GM13976 (cell line): ENCODE measurements around the gene KLHL26.
A peak's percentile ranks its signal among the peaks of the same experiment; 100 is the strongest.
"Not testable (repeated sequence)": the region's sequence is repeated elsewhere in the genome, so short reads cannot be mapped to it uniquely, and the experiment has no call there.

Experiments used
- DNase-seq: peaks from one replicate; pipeline ENCODE4 v3.0.0; 2012; ENCODE audit warnings: low spot score
- in situ Hi-C: fragments of 300-500 bp; cut with MboI; formaldehyde crosslinking; loops from one replicate; pipeline ENCODE4 v1.12.0; 2022; ENCODE audit warnings: low sequenced_read_pairs, mixed read lengths, inconsistent platforms; ENCODE audit not compliant: unreplicated experiment
- TF ChIP-seq, protein P1 (sequence below): IDR thresholded peaks from 2 replicates; pipeline ENCODE4 v1.5.1; 2012; ENCODE audit warnings: borderline replicate concordance, mild to moderate bottlenecking; ENCODE audit not compliant: insufficient read depth; ENCODE audit errors: extremely low read depth, missing control alignments, control extremely low read depth

KLHL26 gene

DNA sequence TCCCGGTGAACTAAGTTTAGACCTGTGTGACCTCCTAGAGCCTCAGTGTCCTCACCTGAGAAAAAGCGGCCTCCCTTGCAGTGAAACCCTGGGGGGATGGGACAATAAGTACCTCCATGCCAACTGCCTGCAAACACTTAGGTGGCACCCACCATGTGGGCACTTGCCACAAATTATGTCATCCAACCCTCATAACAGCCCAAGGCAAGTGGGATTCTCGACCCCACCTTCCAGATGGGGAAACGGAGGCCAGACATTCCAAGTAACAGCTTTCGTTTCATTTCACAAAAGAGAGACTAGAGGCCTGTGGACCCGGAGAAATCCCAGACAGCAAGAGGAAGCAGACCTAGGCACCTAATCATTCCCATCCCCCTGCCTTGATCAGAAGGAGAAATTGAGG lies 41.4 kb upstream of the KLHL26 start:
- no peak for DNase-seq
- in situ Hi-C loops: no loop called here
- TF ChIP-seq, protein P1, sequence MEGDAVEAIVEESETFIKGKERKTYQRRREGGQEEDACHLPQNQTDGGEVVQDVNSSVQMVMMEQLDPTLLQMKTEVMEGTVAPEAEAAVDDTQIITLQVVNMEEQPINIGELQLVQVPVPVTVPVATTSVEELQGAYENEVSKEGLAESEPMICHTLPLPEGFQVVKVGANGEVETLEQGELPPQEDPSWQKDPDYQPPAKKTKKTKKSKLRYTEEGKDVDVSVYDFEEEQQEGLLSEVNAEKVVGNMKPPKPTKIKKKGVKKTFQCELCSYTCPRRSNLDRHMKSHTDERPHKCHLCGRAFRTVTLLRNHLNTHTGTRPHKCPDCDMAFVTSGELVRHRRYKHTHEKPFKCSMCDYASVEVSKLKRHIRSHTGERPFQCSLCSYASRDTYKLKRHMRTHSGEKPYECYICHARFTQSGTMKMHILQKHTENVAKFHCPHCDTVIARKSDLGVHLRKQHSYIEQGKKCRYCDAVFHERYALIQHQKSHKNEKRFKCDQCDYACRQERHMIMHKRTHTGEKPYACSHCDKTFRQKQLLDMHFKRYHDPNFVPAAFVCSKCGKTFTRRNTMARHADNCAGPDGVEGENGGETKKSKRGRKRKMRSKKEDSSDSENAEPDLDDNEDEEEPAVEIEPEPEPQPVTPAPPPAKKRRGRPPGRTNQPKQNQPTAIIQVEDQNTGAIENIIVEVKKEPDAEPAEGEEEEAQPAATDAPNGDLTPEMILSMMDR: no peak

DNA sequence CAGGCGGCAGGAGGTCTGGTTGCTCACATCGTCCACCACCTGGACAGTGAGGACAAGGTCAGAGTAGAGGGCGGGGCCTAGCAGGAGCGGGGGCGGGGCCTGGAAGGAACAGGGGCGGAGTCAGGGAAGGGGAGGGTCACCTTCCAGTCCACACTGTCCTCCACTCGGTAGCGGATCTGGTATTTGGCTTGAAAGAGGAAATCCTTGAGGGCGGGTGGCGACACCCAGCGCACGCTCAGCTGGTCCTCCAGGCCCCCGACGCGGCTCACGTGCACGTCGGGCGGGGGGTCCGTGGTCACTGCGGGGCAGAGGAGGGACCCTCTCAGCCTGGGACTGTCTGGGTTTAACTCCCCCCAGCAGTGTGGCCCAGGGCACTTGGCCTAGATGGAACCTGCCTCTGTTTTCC lies 40.1 kb upstream of the KLHL26 start:
- in situ Hi-C loops: no loop called here
- DNase-seq: peak; percentile 67
- TF ChIP-seq, protein P1: no peak

DNA sequence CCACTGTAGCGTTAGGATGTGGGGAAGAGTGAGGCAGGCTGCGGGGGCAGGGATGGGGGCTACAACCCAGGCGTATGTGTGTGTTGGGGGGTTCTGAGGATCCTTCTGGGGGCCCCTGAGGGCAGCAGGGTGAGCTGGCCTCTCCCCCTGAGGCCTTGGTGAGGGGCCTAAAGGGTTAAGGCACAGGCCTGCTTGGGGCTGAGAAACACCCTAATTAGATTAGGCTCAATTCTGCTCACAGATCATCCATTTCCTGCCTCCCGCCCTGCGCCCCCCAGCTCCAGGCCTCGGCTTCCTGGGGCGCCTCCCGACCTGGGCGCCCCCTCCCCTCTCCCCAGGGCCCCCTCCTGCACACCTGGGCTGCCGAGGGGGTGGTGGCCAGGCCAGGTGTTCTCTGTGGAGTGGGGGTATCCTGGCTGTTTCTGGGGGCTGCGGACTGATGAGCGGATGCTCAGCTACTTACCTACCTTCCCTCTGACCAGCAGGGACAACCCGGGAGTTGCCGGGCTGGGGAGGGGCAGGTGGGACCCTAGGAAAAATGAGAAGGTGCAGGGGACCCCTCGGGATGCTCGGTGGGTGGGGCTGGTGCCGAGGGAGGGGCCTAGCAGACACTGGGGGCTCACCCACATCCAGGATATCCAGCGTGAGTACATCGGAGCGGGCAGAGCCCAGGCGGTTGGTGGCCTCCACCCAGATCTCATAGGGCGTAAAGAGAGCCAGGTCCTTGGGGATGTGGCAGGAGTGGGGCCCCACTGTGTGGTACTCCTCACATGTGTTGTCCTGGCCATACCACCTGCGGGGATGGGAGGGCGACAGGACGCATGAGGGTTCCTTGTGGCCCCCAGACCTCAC lies 38.8 kb upstream of the KLHL26 start:
- in situ Hi-C loops: no loop called here
- TF ChIP-seq, protein P1: no peak
- DNase-seq: peak; percentile 31

DNA sequence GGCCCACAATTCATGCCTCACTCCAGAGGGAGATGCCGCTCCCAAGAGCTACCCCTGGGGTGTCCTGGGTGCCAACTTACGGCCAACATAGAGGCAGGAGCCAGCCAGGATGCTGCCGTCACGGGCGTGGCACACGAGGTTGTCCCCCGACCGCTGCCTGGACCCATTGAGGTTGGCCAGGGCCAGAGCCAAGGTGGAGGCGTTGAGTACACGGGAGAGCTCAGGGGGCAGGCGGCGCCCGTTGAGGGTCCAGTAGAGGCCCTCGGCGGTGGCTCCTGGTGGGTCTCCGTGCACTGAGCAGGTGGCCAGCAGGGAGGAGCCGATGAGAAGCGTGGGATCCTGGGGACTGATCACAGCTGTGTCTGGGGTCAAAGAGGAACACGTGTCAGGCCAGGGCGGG lies 37.3 kb upstream of the KLHL26 start:
- TF ChIP-seq, protein P1: no peak
- peak; percentile 28 for DNase-seq
- in situ Hi-C loops: no loop called here

DNA sequence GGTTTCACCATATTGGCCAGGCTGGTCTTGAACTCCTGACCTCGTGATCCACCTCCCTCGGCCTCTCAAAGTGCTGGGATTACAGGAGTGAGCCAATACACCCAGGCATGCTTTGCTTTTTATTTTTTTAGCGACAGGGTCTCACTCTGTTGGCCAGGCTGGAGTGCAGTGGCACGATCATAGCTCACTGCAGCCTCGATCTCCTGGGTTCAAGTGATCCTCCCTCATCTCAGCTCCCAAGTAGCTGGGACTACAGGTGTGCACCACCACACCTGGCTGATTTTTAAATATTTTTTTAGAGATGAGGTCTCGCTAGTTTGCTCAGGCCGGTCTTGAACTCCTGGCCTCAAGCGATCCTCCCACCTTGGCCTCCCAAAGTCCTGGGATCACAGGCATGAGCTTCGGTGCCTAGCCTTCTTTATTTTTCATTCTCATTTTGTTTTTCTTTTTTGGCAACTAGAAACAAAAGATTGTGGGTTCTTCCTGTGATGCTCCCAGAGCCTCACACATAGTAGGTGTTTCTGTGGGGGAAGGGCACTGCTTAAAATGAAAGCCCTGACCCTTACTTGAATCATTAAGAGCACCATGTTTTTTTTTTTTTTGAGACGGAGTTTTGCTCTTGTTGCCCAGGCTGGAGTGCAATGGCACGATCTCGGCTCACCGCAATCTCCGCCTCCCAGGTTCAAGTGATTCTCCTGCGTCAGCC lies 36.0 kb upstream of the KLHL26 start:
- DNase-seq, in situ Hi-C loops: not testable (repeated sequence)

DNA sequence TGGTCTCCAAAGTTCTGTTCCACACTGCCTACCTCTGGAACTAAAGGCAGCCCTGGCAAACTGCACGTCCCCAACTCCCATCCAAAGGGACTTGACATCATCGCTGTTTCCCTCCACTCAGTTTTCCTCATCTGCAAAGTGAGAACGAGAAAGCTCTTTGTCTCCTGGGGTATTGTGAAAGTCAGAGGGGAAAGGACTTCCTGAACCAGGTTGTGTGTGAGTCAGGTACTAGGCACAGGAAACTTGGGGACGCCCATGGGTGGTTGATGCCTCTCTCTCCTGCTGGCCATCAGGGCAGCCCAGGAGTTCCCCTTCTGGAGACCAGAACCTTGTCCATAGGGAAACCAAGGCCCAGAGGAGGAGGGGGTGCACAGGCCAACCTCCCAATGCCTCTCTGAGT lies 35.0 kb upstream of the KLHL26 start:
- TF ChIP-seq, protein P1: no peak
- no peak for DNase-seq
- in situ Hi-C loops: no loop called here

DNA sequence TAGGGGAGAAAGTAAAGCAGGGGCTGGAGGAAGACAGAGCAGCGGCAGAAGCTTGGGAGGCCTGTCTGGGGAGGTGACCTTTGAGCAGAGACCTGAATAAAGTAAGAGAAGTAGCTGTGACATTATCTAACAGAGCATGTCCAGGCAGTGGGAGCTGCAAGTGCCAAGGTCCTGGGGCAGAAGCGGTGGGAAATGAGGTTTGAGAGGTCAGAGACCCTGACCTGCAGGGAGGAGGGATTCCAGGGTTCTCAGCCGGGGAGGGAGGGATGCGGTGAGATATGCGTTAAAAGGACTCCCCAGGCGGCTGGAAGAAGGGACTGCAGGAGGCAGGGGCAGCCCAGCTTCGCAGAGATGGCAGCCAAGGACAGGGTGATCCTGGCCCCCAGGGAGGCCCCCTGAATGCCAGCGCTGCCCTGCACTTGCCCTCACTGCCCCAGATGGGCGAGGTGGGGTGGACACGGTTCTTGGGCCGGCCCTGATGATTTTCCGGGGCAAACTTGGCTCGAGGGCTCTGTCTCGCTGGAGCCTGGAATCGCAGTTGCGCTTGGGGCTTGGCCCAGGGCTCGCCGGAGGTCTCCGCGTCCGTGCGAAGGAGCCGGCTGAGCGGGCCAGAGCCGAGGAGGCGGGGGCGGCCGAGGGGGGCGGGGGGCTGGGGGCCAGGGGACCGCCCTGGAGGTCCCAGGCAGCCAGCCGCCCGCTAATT lies 33.4 kb upstream of the KLHL26 start:
- DNase-seq: peak; percentile 53
- TF ChIP-seq, protein P1: no peak
- in situ Hi-C loops: no loop called here
